A549 treated with Mapracorat at 1 μM for 4 hours (cell line): Measurements from ENCODE around the gene PIH1D2. TPM values are rescaled to one million over a fixed set of nuclear protein-coding genes. Genes with fewer than 3 reads are reported as not detected.

Experiments used
- total RNA-seq: library from RNA; stranded (reverse); fragments of 200-300 nt; extraction: Qiagen RNA extraction; gene quantifications from 5 replicates; pipeline ENCODE4 v1.2.3, GENCODE V29; 2022

Gene PIH1D2
- 0.57 to 1.2 TPM (median 0.86 TPM) in 5 replicates for total RNA-seq

GRCh38 chr11:112073941-112074811, at the start of gene PIH1D2, which contains the start of gene NKAPD1:
Gene PIH1D2, minus strand, starts transcription at chr11:112074017. Its CDS starts 843 bp downstream, at chr11:112073174.
Gene NKAPD1, plus strand, starts transcription at chr11:112074299. Its CDS starts 1,276 bp downstream, at chr11:112075575.

GRCh38 chr11:112086422-112087191, 12.8 kb upstream of the PIH1D2 start, which contains the start of the genes SDHD and TIMM8B:
Gene SDHD, plus strand, starts transcription at chr11:112086873. Its CDS starts 35 bp downstream, at chr11:112086908.
Gene TIMM8B, minus strand, starts transcription at chr11:112086756. Its CDS starts 33 bp downstream, at chr11:112086723.

GRCh38 chr11:112024773-112025678, 48.8 kb downstream of the PIH1D2 start, which contains the start of gene DLAT:
Gene DLAT, plus strand, starts transcription at chr11:112025408. Its CDS starts 65 bp downstream, at chr11:112025473.

Other genes starting within 250 kb of the PIH1D2 start
- gene ALG9, start 202.4 kb downstream of the PIH1D2 start, total RNA-seq = 16.5 to 21.2 TPM (median 18.6 TPM) in 5 replicates
- 1.5 to 1.6 TPM (median 1.5 TPM) in 5 replicates for gene FDXACB1, start 194.9 kb downstream of the PIH1D2 start, total RNA-seq
- gene CFAP68, start 194.5 kb downstream of the PIH1D2 start, total RNA-seq = 30.0 to 36.1 TPM (median 32.4 TPM) in 5 replicates
- gene CRYAB, start 162.2 kb downstream of the PIH1D2 start, total RNA-seq = 8.3 to 23.1 TPM (median 12.1 TPM) in 5 replicates
- gene HSPB2, start 161.3 kb downstream of the PIH1D2 start, total RNA-seq = 0.13 TPM in 1 of 5 replicates, not detected in the others
- 0.18 to 0.28 TPM (median 0.21 TPM) in 3 of 5 replicates, not detected in the others for gene C11orf52, start 155.1 kb downstream of the PIH1D2 start, total RNA-seq
- 5.8 to 9.6 TPM (median 8.7 TPM) in 5 replicates for gene DIXDC1, start 136.7 kb downstream of the PIH1D2 start, total RNA-seq
- gene DLAT, start 48.6 kb downstream of the PIH1D2 start, total RNA-seq = 25.3 to 29.9 TPM (median 28.9 TPM) in 5 replicates
- 10.7 to 16.1 TPM (median 13.8 TPM) in 5 replicates for gene NKAPD1, start 282 bp upstream of the PIH1D2 start, total RNA-seq
- gene TIMM8B, start 12.7 kb upstream of the PIH1D2 start, total RNA-seq = 69.5 to 77.7 TPM (median 70.9 TPM) in 5 replicates
- gene SDHD, start 12.9 kb upstream of the PIH1D2 start, total RNA-seq = 65.5 to 77.6 TPM (median 68.5 TPM) in 5 replicates
- 92.0 to 106 TPM (median 103 TPM) in 5 replicates for gene IL18, start 90.1 kb upstream of the PIH1D2 start, total RNA-seq
- gene TEX12, start 93.4 kb upstream of the PIH1D2 start, total RNA-seq = not detected in 5 replicates
- 0.25 to 1.5 TPM (median 1.1 TPM) in 5 replicates for gene BCO2, start 101.5 kb upstream of the PIH1D2 start, total RNA-seq
- 26.7 to 36.9 TPM (median 31.5 TPM) in 5 replicates for gene PTS, start 152.4 kb upstream of the PIH1D2 start, total RNA-seq
- not detected in 5 replicates for gene PLET1, start 186.8 kb upstream of the PIH1D2 start, total RNA-seq